Uterus (tissue), 2 donors: Measurements from ENCODE around the gene ZBTB42.

ENCODE experiments used
- CTCF ChIP-seq, 4 experiments: fragments of 200-600 bp in 2 of 4; fragments of 450-650 bp in 2 of 4; sonication (generic) in 2 of 4; IDR thresholded peaks; one replicate each; pipeline ENCODE4 v1.5.1; 2016 to 2019; ENCODE audit warnings: antibody characterized with exemption in 4 of 4, mild to moderate bottlenecking in 2 of 4, moderate library complexity in 1 of 4
- POLR2A ChIP-seq, 2 donors: fragments of 450-650 bp; IDR thresholded peaks; one replicate each; pipeline ENCODE4 v1.6.1; 2016; ENCODE audit warnings: antibody characterized with exemption in 2 of 2, mild to moderate bottlenecking in 1 of 2, moderate library complexity in 1 of 2

- TF ChIP-seq CTCF (IDR thresholded peaks at IDR 0.05) (no peak), POLR2A (IDR thresholded peaks at IDR 0.05) (no peak)
Observed at GRCh38 chr14:104752423-104752734, 48.5 kb upstream of the ZBTB42 start.
